Hepatocyte (in vitro differentiated cells): Measurements from ENCODE around the gene STAT5A. TPM values are rescaled to one million over a fixed set of nuclear protein-coding genes. Genes with fewer than 3 reads are reported as not detected.

Experiments used
- polyA plus RNA-seq: library from polyadenylated mRNA; unstranded; fragments of >200 nt; fragmentation: Nextera tagmentation; extraction: Ambion mirVana; gene quantifications from 2 replicates; pipeline ENCODE4 v1.2.1, GENCODE V29; 2016
- total RNA-seq: library from RNA; depleted of rRNA; stranded (reverse); fragments of >200 nt; gene quantifications from 2 replicates; pipeline ENCODE4 v1.2.3, GENCODE V29; 2014

The STAT5A gene
- total and polyA plus RNA-seq, 2 experiments from 2014 or later, result 5.5 to 6.1 TPM

Other genes with a start within 250 kb of the STAT5A start
- gene C17orf113, start 237.9 kb upstream of the STAT5A start, total RNA-seq, result 1.1 and 1.9 TPM in 2 replicates
- 0.46 and 1.2 TPM in 2 replicates for gene C17orf113, start 237.9 kb upstream of the STAT5A start, polyA plus RNA-seq
- gene ZNF385C, start 190.0 kb upstream of the STAT5A start, total RNA-seq, result 0.04 and 0.63 TPM in 2 replicates
- 0.45 and 1.4 TPM in 2 replicates for gene ZNF385C, start 190.0 kb upstream of the STAT5A start, polyA plus RNA-seq
- 1.6 and 3.6 TPM in 2 replicates for gene DHX58, start 175.8 kb upstream of the STAT5A start, total RNA-seq
- 1.4 and 2.2 TPM in 2 replicates for gene DHX58, start 175.8 kb upstream of the STAT5A start, polyA plus RNA-seq
- gene KAT2A, start 167.1 kb upstream of the STAT5A start, total RNA-seq, result 21.7 and 29.2 TPM in 2 replicates
- gene KAT2A, start 167.1 kb upstream of the STAT5A start, polyA plus RNA-seq, result 46.7 and 60.2 TPM in 2 replicates
- not detected in 2 replicates for gene HSPB9, start 165.7 kb upstream of the STAT5A start, total RNA-seq
- 0.34 and 0.46 TPM in 2 replicates for gene HSPB9, start 165.7 kb upstream of the STAT5A start, polyA plus RNA-seq
- 123 and 158 TPM in 2 replicates for gene RAB5C, start 133.5 kb upstream of the STAT5A start, total RNA-seq
- gene RAB5C, start 133.5 kb upstream of the STAT5A start, polyA plus RNA-seq, result 172 and 184 TPM in 2 replicates
- 0.08 and 0.17 TPM in 2 replicates for gene KCNH4, start 107.4 kb upstream of the STAT5A start, total RNA-seq
- gene KCNH4, start 107.4 kb upstream of the STAT5A start, polyA plus RNA-seq, result 0.12 and 0.23 TPM in 2 replicates
- gene HCRT, start 103.0 kb upstream of the STAT5A start, total RNA-seq, result not detected in 2 replicates
- gene HCRT, start 103.0 kb upstream of the STAT5A start, polyA plus RNA-seq, result not detected in 2 replicates
- 6.1 and 7.2 TPM in 2 replicates for gene GHDC, start 94.0 kb upstream of the STAT5A start, total RNA-seq
- 7.0 and 8.7 TPM in 2 replicates for gene GHDC, start 94.0 kb upstream of the STAT5A start, polyA plus RNA-seq
- 26.0 and 27.9 TPM in 2 replicates for gene STAT5B, start 12.1 kb upstream of the STAT5A start, total RNA-seq
- gene STAT5B, start 12.1 kb upstream of the STAT5A start, polyA plus RNA-seq, result 18.7 and 25.7 TPM in 2 replicates
- gene STAT3, start 99.9 kb downstream of the STAT5A start, total RNA-seq, result 154 and 163 TPM in 2 replicates
- gene STAT3, start 99.9 kb downstream of the STAT5A start, polyA plus RNA-seq, result 152 and 157 TPM in 2 replicates
- 69.9 and 85.8 TPM in 2 replicates for gene CAVIN1, start 134.8 kb downstream of the STAT5A start, total RNA-seq
- gene CAVIN1, start 134.8 kb downstream of the STAT5A start, polyA plus RNA-seq, result 96.5 and 111 TPM in 2 replicates
- gene ATP6V0A1, start 170.4 kb downstream of the STAT5A start, total RNA-seq, result 58.3 and 71.4 TPM in 2 replicates
- gene ATP6V0A1, start 170.4 kb downstream of the STAT5A start, polyA plus RNA-seq, result 63.4 and 65.2 TPM in 2 replicates
- 76.4 and 78.1 TPM in 2 replicates for gene NAGLU, start 247.7 kb downstream of the STAT5A start, total RNA-seq
- gene NAGLU, start 247.7 kb downstream of the STAT5A start, polyA plus RNA-seq, result 121 and 152 TPM in 2 replicates